K562 (cell line): Measurements from ENCODE around the gene APLNR. TPM values are rescaled to one million over a fixed set of nuclear protein-coding genes. Genes with fewer than 3 reads are reported as not detected.
A peak's percentile ranks its signal among the peaks of the same experiment; 100 is the strongest.

Experiments
- ATF7 ChIP-seq: fragments of 450-650 bp; IDR thresholded peaks from 2 replicates; pipeline ENCODE4 v1.7.1; 2014; ENCODE audit warnings: mild to moderate bottlenecking, moderate library complexity
- FOXA1 ChIP-seq: fragments of 450-650 bp; IDR thresholded peaks from 2 replicates; pipeline ENCODE4 v1.6.1; 2016; ENCODE audit warnings: mild to moderate bottlenecking, borderline replicate concordance
- FOXP1 ChIP-seq: sonication (generic); formaldehyde crosslinking; IDR thresholded peaks from 2 replicates; pipeline ENCODE4 v1.8.0; 2022; ENCODE audit warnings: mild to moderate bottlenecking, missing genetic modification reagents
- ID3 ChIP-seq, 2 experiments: fragments of 250-450 bp in 1 of 2; fragments of 450-650 bp in 1 of 2; sonication (Bioruptor Pico) in 1 of 2; IDR thresholded peaks; 2 replicates each; pipeline versions ENCODE4 v1.6.1 to v1.8.0; 2016 to 2021; ENCODE audit warnings: mild to moderate bottlenecking in 2 of 2, moderate library complexity in 2 of 2, missing compliant biosample characterization in 1 of 2, missing genetic modification characterization in 1 of 2
- KLF1 ChIP-seq: fragments of 450-650 bp; IDR thresholded peaks from 2 replicates; pipeline ENCODE4 v1.6.1; 2016; ENCODE audit warnings: missing genetic modification characterization, missing compliant biosample characterization
- MAZ ChIP-seq, 2 experiments: fragments of 450-650 bp in 1 of 2; sonication (generic) in 1 of 2; formaldehyde crosslinking; IDR thresholded peaks in 1 of 2; conservative IDR thresholded peaks in 1 of 2; 2 replicates each; pipeline versions ENCODE4 v1.4.0 to v1.5.0; 2020; ENCODE audit warnings: mild to moderate bottlenecking in 1 of 2, missing genetic modification reagents in 1 of 2
- MBD2 ChIP-seq: sonication (generic); IDR thresholded peaks from 2 replicates; pipeline ENCODE4 v1.6.1; 2016; ENCODE audit warnings: low read depth, borderline replicate concordance
- MITF ChIP-seq: IDR thresholded peaks from 2 replicates; pipeline ENCODE4 v1.6.1; 2014; ENCODE audit warnings: antibody characterized with exemption
- MTA3 ChIP-seq: fragments of 450-650 bp; formaldehyde crosslinking; IDR thresholded peaks from 2 replicates; pipeline ENCODE4 v1.6.1; 2017; ENCODE audit warnings: mild to moderate bottlenecking, borderline replicate concordance
- NFRKB ChIP-seq: fragments of 450-650 bp; IDR thresholded peaks from 2 replicates; pipeline ENCODE4 v1.6.1; 2016; ENCODE audit warnings: low read depth
- NFXL1 ChIP-seq: fragments of 450-650 bp; formaldehyde crosslinking; IDR thresholded peaks from 2 replicates; pipeline ENCODE4 v1.4.0; 2021; ENCODE audit warnings: mild to moderate bottlenecking
- NR2C1 ChIP-seq, 2 experiments: fragments of 450-650 bp; IDR thresholded peaks; 2 replicates each; pipeline ENCODE4 v1.6.1; 2017; ENCODE audit warnings: mild to moderate bottlenecking in 2 of 2, antibody characterized with exemption in 1 of 2, inconsistent platforms in 1 of 2, missing compliant biosample characterization in 1 of 2, missing genetic modification characterization in 1 of 2
- PML ChIP-seq: IDR thresholded peaks from 2 replicates; pipeline ENCODE4 v1.6.1; 2012; ENCODE audit warnings: low read length, inconsistent platforms
- PTTG1 ChIP-seq: fragments of 450-650 bp; IDR thresholded peaks from 2 replicates; pipeline ENCODE4 v1.6.1; 2016; ENCODE audit warnings: low read depth, mild to moderate bottlenecking, missing genetic modification characterization, missing compliant biosample characterization
- SMARCA4 ChIP-seq: fragments of 450-650 bp; IDR thresholded peaks from 2 replicates; pipeline ENCODE4 v1.6.1; 2016
- TAL1 ChIP-seq: fragments of 450-650 bp; IDR thresholded peaks from 2 replicates; pipeline ENCODE4 v1.6.1; 2016; ENCODE audit warnings: mild to moderate bottlenecking
- TCF3 ChIP-seq: sonication (generic); formaldehyde crosslinking; IDR thresholded peaks from 2 replicates; pipeline ENCODE4 v1.4.0; 2020; ENCODE audit warnings: mild to moderate bottlenecking, missing genetic modification reagents
- TEAD1 ChIP-seq, 2 experiments: fragments of 450-650 bp in 1 of 2; sonication (generic) in 1 of 2; formaldehyde crosslinking; IDR thresholded peaks; 2 replicates each; pipeline versions ENCODE4 v1.4.0 to v1.8.0; 2020 to 2022; ENCODE audit warnings: mild to moderate bottlenecking in 2 of 2, missing genetic modification reagents in 1 of 2
- ZKSCAN1 ChIP-seq: fragments of 150-350 bp; IDR thresholded peaks from 2 replicates; pipeline ENCODE4 v1.6.1; 2016; ENCODE audit warnings: low read depth, low read length
- ZKSCAN8 ChIP-seq: fragments of 200-800 bp; sonication (Bioruptor generic); IDR thresholded peaks from 2 replicates; pipeline ENCODE4 v1.6.1; 2016; ENCODE audit warnings: missing genetic modification characterization, missing compliant biosample characterization
- ZNF175 ChIP-seq: fragments of 200-800 bp; sonication (Bioruptor generic); IDR thresholded peaks from 2 replicates; pipeline ENCODE4 v1.6.1; 2016; ENCODE audit warnings: low read depth, mild to moderate bottlenecking, missing genetic modification characterization, missing compliant biosample characterization
- ZNF239 ChIP-seq: fragments of 250-450 bp; sonication (Bioruptor Pico); IDR thresholded peaks from 2 replicates; pipeline ENCODE4 v1.4.0; 2020; ENCODE audit warnings: mild to moderate bottlenecking
- ZNF347 ChIP-seq: fragments of 450-650 bp; formaldehyde crosslinking; IDR thresholded peaks from 2 replicates; pipeline ENCODE4 v1.4.0; 2020; ENCODE audit warnings: low read depth, mild to moderate bottlenecking, moderate library complexity
- ZNF655 ChIP-seq: fragments of 250-450 bp; sonication (Bioruptor Pico); IDR thresholded peaks from 2 replicates; pipeline ENCODE4 v1.5.0; 2021
- polyA plus RNA-seq, 8 experiments: library from polyadenylated mRNA; depleted of rRNA in 4 of 8; stranded (reverse) in 5 of 8; unstranded in 3 of 8; fragments of >200 nt; fragmentation: Nextera tagmentation in 2 of 8; fragmentation: Illumina TruSeq in 1 of 8; extraction: Ambion mirVana in 2 of 8; extraction: Trizol in 1 of 8; gene quantifications; 2 replicates each; pipeline versions ENCODE4 v1.2.1 to v1.2.3, GENCODE V29; 2011 to 2014; ENCODE audit warnings: inconsistent platforms in 1 of 8, missing spikeins in 1 of 8
- total RNA-seq, 7 experiments: library from RNA; depleted of rRNA in 6 of 7; stranded (reverse); fragments of >200 nt in 6 of 7; fragmentation: Illumina TruSeq in 2 of 7; extraction: Trizol in 2 of 7; gene quantifications; 2 replicates each; pipeline versions ENCODE4 v1.2.1 to v1.2.3, GENCODE V29; 2011 to 2021; ENCODE audit warnings: low replicate concordance in 1 of 7
- TF ChIP-seq, protein P1 (sequence below): sonication (generic); formaldehyde crosslinking; IDR thresholded peaks from 2 replicates; pipeline ENCODE4 v1.8.1; 2023; ENCODE audit warnings: mild to moderate bottlenecking, missing genetic modification reagents
- TF ChIP-seq, protein P2 (sequence below): fragments of 250-450 bp; sonication (Bioruptor Pico); IDR thresholded peaks from 2 replicates; pipeline ENCODE4 v1.8.0; 2022; ENCODE audit warnings: moderate library complexity, mild to moderate bottlenecking, inconsistent platforms

Gene APLNR
- total and polyA plus RNA-seq, 9 of the 15 experiments (the other 6 are each of a cell fraction or from before 2014, with no cell fraction given) = 0.15 to 2.0 (median 0.65) TPM

- TF ChIP-seq MBD2 (no peak), TCF3 (CRISPR knock-in tag) (peak; percentile 87), NFRKB (no peak), NR2C1 (IDR thresholded peaks at IDR 0.05) (no peak), NR2C1 (tag; IDR thresholded peaks at IDR 0.05) (no peak), FOXA1 (no peak), ZNF655 (CRISPR knock-in tag) (no peak), ID3 (CRISPR knock-in tag; IDR thresholded peaks at IDR 0.05) (no peak), ID3 (tag; IDR thresholded peaks at IDR 0.05) (no peak), PML (0 out of 2 replicates have a peak, but pooled peaks have one; percentile 30), KLF1 (tag) (no peak), ZNF175 (CRISPR knock-in tag) (no peak), ZNF347 (no peak), MAZ (CRISPR knock-in tag; conservative IDR thresholded peaks at IDR 0.05 in 1 of 2, IDR thresholded peaks at IDR 0.05 in 1 of 2) (no peak), PTTG1 (tag) (no peak), SMARCA4 (peak; percentile 78), ZKSCAN1 (no peak), TAL1 (peak; percentile 86), NFXL1 (CRISPR knock-in tag) (no peak), ZNF239 (CRISPR knock-in tag) (no peak), MTA3 (no peak), FOXP1 (CRISPR knock-in tag) (no peak), MITF (no peak), ZKSCAN8 (CRISPR knock-in tag) (no peak), TEAD1 (CRISPR knock-in tag; IDR thresholded peaks at IDR 0.05) (no peak), ATF7 (no peak)
- TF ChIP-seq, protein P1, sequence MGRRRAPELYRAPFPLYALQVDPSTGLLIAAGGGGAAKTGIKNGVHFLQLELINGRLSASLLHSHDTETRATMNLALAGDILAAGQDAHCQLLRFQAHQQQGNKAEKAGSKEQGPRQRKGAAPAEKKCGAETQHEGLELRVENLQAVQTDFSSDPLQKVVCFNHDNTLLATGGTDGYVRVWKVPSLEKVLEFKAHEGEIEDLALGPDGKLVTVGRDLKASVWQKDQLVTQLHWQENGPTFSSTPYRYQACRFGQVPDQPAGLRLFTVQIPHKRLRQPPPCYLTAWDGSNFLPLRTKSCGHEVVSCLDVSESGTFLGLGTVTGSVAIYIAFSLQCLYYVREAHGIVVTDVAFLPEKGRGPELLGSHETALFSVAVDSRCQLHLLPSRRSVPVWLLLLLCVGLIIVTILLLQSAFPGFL (CRISPR knock-in tag) = no peak
- TF ChIP-seq, protein P2, sequence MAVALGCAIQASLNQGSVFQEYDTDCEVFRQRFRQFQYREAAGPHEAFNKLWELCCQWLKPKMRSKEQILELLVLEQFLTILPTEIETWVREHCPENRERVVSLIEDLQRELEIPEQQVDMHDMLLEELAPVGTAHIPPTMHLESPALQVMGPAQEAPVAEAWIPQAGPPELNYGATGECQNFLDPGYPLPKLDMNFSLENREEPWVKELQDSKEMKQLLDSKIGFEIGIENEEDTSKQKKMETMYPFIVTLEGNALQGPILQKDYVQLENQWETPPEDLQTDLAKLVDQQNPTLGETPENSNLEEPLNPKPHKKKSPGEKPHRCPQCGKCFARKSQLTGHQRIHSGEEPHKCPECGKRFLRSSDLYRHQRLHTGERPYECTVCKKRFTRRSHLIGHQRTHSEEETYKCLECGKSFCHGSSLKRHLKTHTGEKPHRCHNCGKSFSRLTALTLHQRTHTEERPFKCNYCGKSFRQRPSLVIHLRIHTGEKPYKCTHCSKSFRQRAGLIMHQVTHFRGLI (CRISPR knock-in tag) = no peak
Measured at GRCh38 chr11:57239348-57239747, 2.3 kb upstream of the APLNR start (continued).
